ENCODE measurements around the gene ATG2A. TPM values are rescaled to one million over a fixed set of nuclear protein-coding genes. Genes with fewer than 3 reads are reported as not detected.

Gene ATG2A
- total RNA-seq, 1 experiment from 2014 or later: 28.6 TPM

DNA sequence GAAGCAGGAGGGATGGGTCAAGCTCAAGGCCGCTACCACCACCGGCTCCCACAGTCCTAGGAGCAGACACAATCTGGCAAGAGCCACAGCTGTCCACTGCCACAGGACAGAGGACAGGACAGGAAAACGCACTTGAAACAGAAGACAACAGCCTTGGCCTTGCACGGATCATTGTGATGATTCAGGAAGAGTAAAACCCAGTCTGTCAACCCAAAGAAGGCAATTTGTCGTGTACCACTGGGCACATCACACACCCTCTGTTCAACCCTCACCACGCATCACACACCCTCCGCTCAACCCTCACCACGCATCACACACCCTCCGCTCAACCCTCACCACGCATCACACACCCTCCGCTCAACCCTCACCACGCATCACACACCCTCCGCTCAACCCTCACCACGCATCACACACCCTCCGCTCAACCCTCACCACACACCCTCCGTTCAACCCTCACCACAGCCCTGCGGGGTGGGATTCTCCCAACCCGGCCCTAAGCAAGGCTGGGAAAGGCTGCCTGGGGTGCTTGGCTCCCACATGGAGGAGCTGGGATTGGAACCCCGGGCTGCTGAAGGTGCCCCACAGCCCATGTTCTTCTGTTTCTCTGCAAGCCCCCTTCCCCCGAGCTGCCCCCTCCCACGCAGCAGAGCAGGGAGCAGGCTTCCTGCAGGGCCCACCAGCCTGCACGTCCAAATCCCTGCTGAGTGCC is 61.3 kb downstream of the ATG2A start:
- no peak for TF ChIP-seq EZH2 (IDR thresholded peaks at IDR 0.05; ENCODE audit: borderline replicate concordance, low read depth, low read length, poor library complexity, severe bottlenecking)
- TF ChIP-seq CTCF (conservative IDR thresholded peaks at IDR 0.05; ENCODE audit: low read depth, low read length): no peak
- intact Hi-C loops (cut with micrococcal nuclease; ENCODE audit: unreplicated experiment): no loop called here
- Histone ChIP-seq H3K36me3 (ENCODE audit: insufficient read depth, low read length, poor library complexity, severe bottlenecking) (no peaks in the 10 kb centered on the region), H3K27ac (ENCODE audit: low read depth, low read length, poor library complexity, severe bottlenecking) (peak overlapping the region; percentile 50), H3K27me3 (replicated peaks; ENCODE audit: insufficient read depth, low read depth, low read length, poor library complexity) (no peaks in the 10 kb centered on the region), H3K4me3 (ENCODE audit: low read depth, low read length, poor library complexity, severe bottlenecking) (no peak overlapping the region), H3K9me3 (ENCODE audit: low read depth, low read length, poor library complexity, severe bottlenecking) (no peaks in the 10 kb centered on the region), H3K4me1 (ENCODE audit: insufficient read depth, low read length, poor library complexity, severe bottlenecking) (peaks cover 16% of the 10 kb centered on the region)
- no peak for DNase-seq (ENCODE audit: low spot score)
- ChIA-PET CTCF (interaction anchor here (1.0 to 1.4 kb wide), 3 partner anchors 11 to 32 kb away, joined by 3 to 4 read pairs (median 3); partner anchors contain the start of gene CDC42BPG), POLR2A (ENCODE audit: low non-redundant PET) (no interaction called here)
- BruUV-seq (replicated peaks): no TSS peak

DNA sequence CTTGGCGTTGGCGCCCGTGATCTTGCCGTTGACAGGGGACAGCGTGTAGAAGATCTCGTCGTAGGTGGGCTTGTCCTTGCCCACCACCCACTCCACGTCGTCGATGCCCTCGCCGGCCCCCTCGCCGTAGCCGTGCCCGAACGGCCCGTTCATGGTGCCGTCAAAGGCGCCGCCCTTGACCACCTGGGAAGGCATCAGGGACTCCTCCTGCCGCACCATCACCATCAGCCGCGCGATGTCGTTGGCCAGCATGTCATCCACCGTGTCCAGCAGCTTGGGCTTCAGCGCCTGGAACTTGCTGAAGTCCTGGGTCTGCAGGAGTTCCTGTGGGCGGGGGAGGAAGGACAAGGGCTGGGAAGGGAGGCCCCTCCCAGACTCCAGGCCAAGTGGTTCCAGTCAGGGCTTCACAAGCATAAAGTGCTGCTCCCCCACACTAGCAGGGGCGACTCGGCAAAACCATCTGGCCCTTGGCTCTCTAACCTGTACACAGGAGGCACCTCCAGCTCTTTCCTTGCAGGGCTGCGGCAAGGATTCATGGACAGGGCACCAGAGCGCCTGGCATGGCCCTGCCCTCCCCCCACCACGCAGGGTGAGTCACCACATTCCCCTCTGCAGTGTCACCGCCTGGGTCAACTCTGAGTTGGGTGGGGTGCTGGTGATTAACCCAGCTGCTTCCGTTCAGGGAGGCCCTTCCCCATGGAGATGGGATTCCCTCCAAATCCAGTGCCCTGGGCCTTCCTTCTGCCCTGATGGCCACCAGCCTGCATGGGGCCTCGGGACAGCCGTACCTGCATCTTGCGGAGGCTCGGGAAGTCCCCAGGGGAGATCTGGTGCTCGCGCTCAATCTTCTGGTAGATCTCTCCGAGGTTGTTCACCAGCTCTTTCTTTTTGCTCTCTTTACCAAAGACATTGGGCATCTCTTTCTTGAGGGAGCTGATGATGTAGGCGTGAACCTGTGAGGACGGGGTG is 62.2 kb downstream of the ATG2A start:
- intact Hi-C loops (cut with micrococcal nuclease; ENCODE audit: unreplicated experiment): no loop called here
- peak; percentile 87 for DNase-seq (ENCODE audit: low spot score)
- ChIA-PET POLR2A (ENCODE audit: low non-redundant PET) (no interaction called here), CTCF (interaction anchor here (1.1 kb wide), 1 partner anchor 11 kb away, joined by 3 read pairs; the partner anchor contains the start of gene CDC42BPG)
- Histone ChIP-seq H3K4me3 (ENCODE audit: low read depth, low read length, poor library complexity, severe bottlenecking) (no peak overlapping the region), H3K36me3 (ENCODE audit: insufficient read depth, low read length, poor library complexity, severe bottlenecking) (no peaks in the 10 kb centered on the region), H3K9me3 (ENCODE audit: low read depth, low read length, poor library complexity, severe bottlenecking) (no peaks in the 10 kb centered on the region), H3K4me1 (ENCODE audit: insufficient read depth, low read length, poor library complexity, severe bottlenecking) (peaks cover 16% of the 10 kb centered on the region), H3K27me3 (replicated peaks; ENCODE audit: insufficient read depth, low read depth, low read length, poor library complexity) (no peaks in the 10 kb centered on the region), H3K27ac (ENCODE audit: low read depth, low read length, poor library complexity, severe bottlenecking) (peak overlapping the region; percentile 50)
- TF ChIP-seq CTCF (conservative IDR thresholded peaks at IDR 0.05; ENCODE audit: low read depth, low read length) (no peak), EZH2 (IDR thresholded peaks at IDR 0.05; ENCODE audit: borderline replicate concordance, low read depth, low read length, poor library complexity, severe bottlenecking) (no peak)
- BruUV-seq (replicated peaks): no TSS peak

- CTCF ChIA-PET: no interaction called here
Observed at GRCh38 chr11:64854157-64854533, 62.9 kb downstream of the ATG2A start.

More at GRCh38 chr11:64854157-64854533, 62.9 kb downstream of the ATG2A start:
- intact Hi-C loops (cut with micrococcal nuclease; ENCODE audit: unreplicated experiment): no loop called here
- POLR2A ChIA-PET (ENCODE audit: low non-redundant PET): no interaction called here
- no peaks in the 10 kb centered on the region for H3K36me3 ChIP-seq (ENCODE audit: insufficient read depth, low read length, poor library complexity, severe bottlenecking)
- TF ChIP-seq CTCF (conservative IDR thresholded peaks at IDR 0.05; ENCODE audit: low read depth, low read length): no peak
- TF ChIP-seq EZH2 (IDR thresholded peaks at IDR 0.05; ENCODE audit: borderline replicate concordance, low read depth, low read length, poor library complexity, severe bottlenecking): no peak
- H3K4me3 ChIP-seq (ENCODE audit: low read depth, low read length, poor library complexity, severe bottlenecking): no peak overlapping the region
- no peaks in the 10 kb centered on the region for H3K27me3 ChIP-seq (replicated peaks; ENCODE audit: insufficient read depth, low read depth, low read length, poor library complexity)
- H3K9me3 ChIP-seq (ENCODE audit: low read depth, low read length, poor library complexity, severe bottlenecking): no peaks in the 10 kb centered on the region
- no peak for DNase-seq (ENCODE audit: low spot score)
- H3K4me1 ChIP-seq (ENCODE audit: insufficient read depth, low read length, poor library complexity, severe bottlenecking): peaks cover 16% of the 10 kb centered on the region
- H3K27ac ChIP-seq (ENCODE audit: low read depth, low read length, poor library complexity, severe bottlenecking): no peak overlapping the region
- BruUV-seq (replicated peaks): no TSS peak

Data from A673 (cell line).